OCI-LY7 (cell line): ENCODE results near the gene MAB21L3. TPM values are rescaled to one million over a fixed set of nuclear protein-coding genes. Genes with fewer than 3 reads are reported as not detected.
"Not testable (repeated sequence)": the region's sequence is repeated elsewhere in the genome, so short reads cannot be mapped to it uniquely, and the experiment has no call there.

Experiments used
- BruUV-seq: library from RNA; stranded (reverse); fragments of 400-500 nt; replicated peaks from 2 replicates; lab custom pipeline; 2021; lab: Mats Ljungman, UMichigan
- CTCF ChIA-PET: fragments of 300-600 bp; sonication (Branson Sonifier 250); formaldehyde crosslinking; loops from one replicate; lab custom pipeline; 2022; ENCODE audit warnings: antibody characterized with exemption; ENCODE audit not compliant: unreplicated experiment; lab: Charles Lee
- POLR2A ChIA-PET: fragments of 300-600 bp; sonication (Branson Sonifier 250); formaldehyde crosslinking; loops from one replicate; lab custom pipeline; 2022; ENCODE audit warnings: antibody characterized with exemption; lab: Charles Lee
- DNase-seq: peaks from one replicate; pipeline ENCODE4 v3.0.0-alpha.2; 2015; ENCODE audit warnings: low spot score
- H2AFZ ChIP-seq: fragments of 200-600 bp; sonication (generic), shearing (Covaris generic); 2 replicates; pipeline ENCODE4 v1.6.1; 2014; ENCODE audit warnings: mild to moderate bottlenecking, antibody characterized with exemption, low read length, moderate library complexity
- H3K27ac ChIP-seq: fragments of 200-600 bp; sonication (generic); 2 replicates; pipeline ENCODE4 v1.5.1; 2014; ENCODE audit warnings: mixed run types, low read depth, mild to moderate bottlenecking, moderate library complexity, low read length, inconsistent platforms; ENCODE audit not compliant: poor library complexity, severe bottlenecking
- H3K36me3 ChIP-seq: fragments of 200-600 bp; sonication (generic); 2 replicates; pipeline ENCODE4 v1.6.1; 2014; ENCODE audit warnings: mild to moderate bottlenecking, antibody characterized with exemption, low read length, moderate library complexity, mixed read lengths; ENCODE audit not compliant: insufficient read depth
- H3K4me1 ChIP-seq: fragments of 200-600 bp; sonication (generic); 2 replicates; pipeline ENCODE4 v1.5.1; 2014; ENCODE audit warnings: mild to moderate bottlenecking, low read length; ENCODE audit not compliant: insufficient read depth, poor library complexity, severe bottlenecking
- H3K4me2 ChIP-seq: fragments of 200-600 bp; sonication (generic); 2 replicates; pipeline ENCODE4 v1.6.1; 2014; ENCODE audit warnings: mild to moderate bottlenecking, low read length
- H3K4me3 ChIP-seq: fragments of 200-600 bp; sonication (generic); 2 replicates; pipeline ENCODE4 v1.5.1; 2014; ENCODE audit warnings: mild to moderate bottlenecking, low read depth, low read length; ENCODE audit not compliant: poor library complexity, severe bottlenecking
- H3K79me2 ChIP-seq: fragments of 200-600 bp; sonication (generic); 2 replicates; pipeline ENCODE4 v1.6.1; 2016; ENCODE audit warnings: low read depth, mild to moderate bottlenecking, low read length, moderate library complexity, mixed read lengths; ENCODE audit not compliant: insufficient read depth
- H3K9me2 ChIP-seq: fragments of 200-600 bp; sonication (generic); 2 replicates; pipeline ENCODE4 v1.6.1; 2016; ENCODE audit warnings: mild to moderate bottlenecking, low read length, mixed read lengths; ENCODE audit not compliant: insufficient read depth
- H3K9me3 ChIP-seq: fragments of 200-600 bp; sonication (generic); 2 replicates; pipeline ENCODE4 v1.6.1; 2014; ENCODE audit warnings: mild to moderate bottlenecking, mixed run types, low read length, mixed read lengths
- H4K20me1 ChIP-seq: fragments of 200-600 bp; sonication (generic); 2 replicates; pipeline ENCODE4 v1.6.1; 2014; ENCODE audit warnings: mild to moderate bottlenecking, antibody characterized with exemption, low read length, moderate library complexity, mixed read lengths; ENCODE audit not compliant: insufficient read depth
- EZH2phosphoT487 ChIP-seq: fragments of 200-600 bp; sonication (generic); IDR thresholded peaks from 2 replicates; pipeline ENCODE4 v1.6.1; 2018; ENCODE audit warnings: low read depth, borderline replicate concordance, mild to moderate bottlenecking, mixed run types, antibody characterized with exemption, low read length, moderate library complexity, mixed read lengths
- intact Hi-C: fragments of 100-400 bp; cut with micrococcal nuclease; formaldehyde crosslinking; loops from one replicate; pipeline ENCODE4 v1.10.0; 2022; ENCODE audit not compliant: unreplicated experiment
- total RNA-seq, 2 experiments: library from RNA; depleted of rRNA in 1 of 2; stranded (reverse); fragments of >200 nt in 1 of 2; shearing (Covaris generic) in 1 of 2; gene quantifications; 2 replicates each; pipeline ENCODE4 v1.2.3, GENCODE V29; 2014 to 2022
- TF ChIP-seq, protein P1 (sequence below): fragments of 200-600 bp; sonication (generic); conservative IDR thresholded peaks from 2 replicates; pipeline ENCODE4 v1.5.1; 2014; ENCODE audit warnings: mild to moderate bottlenecking, antibody characterized with exemption, low read length, moderate library complexity, mixed read lengths

Gene MAB21L3
- total RNA-seq, 2 experiments from 2014 or later = not detected

DNA sequence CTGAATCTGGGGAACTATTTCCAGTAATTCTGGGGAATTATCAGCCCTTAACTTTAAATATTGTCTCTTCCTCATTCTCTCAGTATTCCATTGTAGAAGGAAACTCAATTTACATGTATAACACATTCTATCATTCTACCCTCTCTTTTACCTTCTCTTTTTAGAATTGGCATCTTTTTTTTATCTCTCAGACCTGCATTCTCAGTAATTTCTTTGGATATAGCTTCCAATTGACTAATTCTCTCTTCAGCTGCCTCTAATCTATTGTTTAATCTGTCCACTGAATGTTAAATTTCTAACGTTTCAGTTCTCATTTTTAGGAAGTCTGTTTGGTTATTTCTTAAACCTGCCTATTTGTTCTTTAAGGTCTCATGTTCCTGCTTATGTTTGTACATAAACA, 33.0 kb downstream of the MAB21L3 start:
- Histone ChIP-seq H3K4me2 (no peak overlapping the region), H3K79me2 (no peaks in the 10 kb centered on the region), H2AFZ (no peak overlapping the region), H3K36me3 (no peaks in the 10 kb centered on the region), H3K9me3 (peaks cover 21% of the 10 kb centered on the region), H4K20me1 (no peaks in the 10 kb centered on the region), H3K27ac (no peak overlapping the region), H3K4me1 (peaks cover 4% of the 10 kb centered on the region), H3K4me3 (no peak overlapping the region), H3K9me2 (no peaks in the 10 kb centered on the region)
- CTCF ChIA-PET = no interaction called here
- DNase-seq = no peak
- POLR2A ChIA-PET = no interaction called here
- no TSS peak for BruUV-seq
- intact Hi-C loops = no loop called here
- no peak for TF ChIP-seq EZH2phosphoT487
- TF ChIP-seq, protein P1, sequence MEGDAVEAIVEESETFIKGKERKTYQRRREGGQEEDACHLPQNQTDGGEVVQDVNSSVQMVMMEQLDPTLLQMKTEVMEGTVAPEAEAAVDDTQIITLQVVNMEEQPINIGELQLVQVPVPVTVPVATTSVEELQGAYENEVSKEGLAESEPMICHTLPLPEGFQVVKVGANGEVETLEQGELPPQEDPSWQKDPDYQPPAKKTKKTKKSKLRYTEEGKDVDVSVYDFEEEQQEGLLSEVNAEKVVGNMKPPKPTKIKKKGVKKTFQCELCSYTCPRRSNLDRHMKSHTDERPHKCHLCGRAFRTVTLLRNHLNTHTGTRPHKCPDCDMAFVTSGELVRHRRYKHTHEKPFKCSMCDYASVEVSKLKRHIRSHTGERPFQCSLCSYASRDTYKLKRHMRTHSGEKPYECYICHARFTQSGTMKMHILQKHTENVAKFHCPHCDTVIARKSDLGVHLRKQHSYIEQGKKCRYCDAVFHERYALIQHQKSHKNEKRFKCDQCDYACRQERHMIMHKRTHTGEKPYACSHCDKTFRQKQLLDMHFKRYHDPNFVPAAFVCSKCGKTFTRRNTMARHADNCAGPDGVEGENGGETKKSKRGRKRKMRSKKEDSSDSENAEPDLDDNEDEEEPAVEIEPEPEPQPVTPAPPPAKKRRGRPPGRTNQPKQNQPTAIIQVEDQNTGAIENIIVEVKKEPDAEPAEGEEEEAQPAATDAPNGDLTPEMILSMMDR = no peak

DNA sequence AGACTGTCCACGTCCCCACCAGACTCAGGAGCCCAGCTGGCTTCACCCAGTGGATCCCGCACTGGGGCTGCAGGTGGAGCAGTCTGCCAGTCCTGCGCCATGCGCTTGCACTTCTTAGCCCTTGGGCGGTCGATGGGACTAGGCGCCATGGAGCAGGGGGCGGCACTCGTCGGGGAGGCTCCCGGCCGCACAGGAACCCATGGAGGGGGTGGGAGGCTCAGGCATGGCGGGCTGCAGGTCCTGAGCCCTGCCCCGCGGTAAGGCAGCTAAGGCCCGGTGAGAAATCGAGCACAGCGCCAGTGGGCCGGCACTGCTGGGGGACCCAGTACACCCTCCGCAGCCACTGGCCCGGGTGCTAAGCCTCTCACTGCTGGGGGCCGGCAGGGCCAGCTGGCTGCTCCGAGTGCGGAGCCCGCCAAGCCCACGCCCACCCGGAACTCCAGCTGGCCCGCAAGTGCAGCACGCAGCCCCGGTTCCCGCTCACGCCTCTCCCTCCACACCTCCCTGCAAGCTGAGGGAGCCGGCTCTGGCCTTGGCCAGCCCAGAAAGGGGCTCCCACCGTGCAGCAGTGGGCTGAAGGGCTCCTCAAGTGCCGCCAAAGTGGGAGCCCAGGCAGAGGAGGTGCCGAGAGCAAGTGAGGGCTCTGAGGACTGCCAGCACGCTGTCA, 35.4 kb downstream of the MAB21L3 start:
- H4K20me1 ChIP-seq, H3K9me2 ChIP-seq, H3K27ac ChIP-seq, POLR2A ChIA-PET, H3K79me2 ChIP-seq, H3K4me3 ChIP-seq, H3K4me2 ChIP-seq, intact Hi-C loops, H2AFZ ChIP-seq, H3K36me3 ChIP-seq, CTCF ChIA-PET, H3K4me1 ChIP-seq, DNase-seq, BruUV-seq: not testable (repeated sequence)
- peaks cover 21% of the 10 kb centered on the region for H3K9me3 ChIP-seq

DNA sequence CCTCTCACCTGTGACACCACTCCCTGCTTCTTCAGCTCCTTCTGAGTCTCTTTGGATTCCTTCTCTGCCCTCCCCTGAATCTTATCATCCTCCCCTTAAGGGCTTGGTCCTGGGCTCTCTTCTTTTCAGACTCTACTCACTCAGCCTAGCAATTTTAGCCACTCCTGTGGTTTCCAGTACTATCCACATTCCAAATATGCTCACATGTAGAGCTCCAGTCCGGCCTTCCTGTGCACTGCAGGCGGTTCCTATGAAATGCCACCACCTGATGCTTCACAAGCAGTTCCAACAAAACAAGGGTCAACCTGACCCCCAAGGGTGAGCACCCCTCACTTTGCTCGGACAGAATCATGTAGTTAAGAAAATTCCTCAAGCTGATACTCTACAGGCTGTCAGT, 35.9 kb downstream of the MAB21L3 start:
- POLR2A ChIA-PET = interaction anchor here (0.5 kb wide), 1 partner anchor 189 kb away, joined by 3 read pairs; no protein-coding TSS in a partner anchor
- intact Hi-C loops = no loop called here
- H3K79me2 ChIP-seq = no peaks in the 10 kb centered on the region

More for the DNA sequence above, 35.9 kb downstream of the MAB21L3 start:
- peaks cover 21% of the 10 kb centered on the region for H3K9me3 ChIP-seq
- no peak for DNase-seq
- peaks cover 7% of the 10 kb centered on the region for H3K4me1 ChIP-seq
- H2AFZ ChIP-seq = no peak overlapping the region
- BruUV-seq = no TSS peak
- TF ChIP-seq, protein P1 = no peak
- no peak for TF ChIP-seq EZH2phosphoT487
- CTCF ChIA-PET = no interaction called here
- H3K4me3 ChIP-seq = no peak overlapping the region
- H3K27ac ChIP-seq = no peak overlapping the region
- H3K4me2 ChIP-seq = no peak overlapping the region
- no peaks in the 10 kb centered on the region for H3K9me2 ChIP-seq
- no peaks in the 10 kb centered on the region for H4K20me1 ChIP-seq
- no peaks in the 10 kb centered on the region for H3K36me3 ChIP-seq
